GM23248 (cell line): ENCODE data around the gene COPA. TPM values are rescaled to one million over a fixed set of nuclear protein-coding genes. Genes with fewer than 3 reads are reported as not detected.
"Not testable (repeated sequence)": the region's sequence is repeated elsewhere in the genome, so short reads cannot be mapped to it uniquely, and the experiment has no call there.

Source experiments
- DNase-seq: peaks from one replicate; pipeline ENCODE4 v3.0.0-alpha.2; 2015
- H2AFZ ChIP-seq: fragments of 200-600 bp; sonication (generic); 2 replicates; pipeline ENCODE4 v1.6.1; 2016; ENCODE audit warnings: antibody characterized with exemption
- H3F3A ChIP-seq: fragments of 200-600 bp; sonication (generic); 2 replicates; pipeline ENCODE4 v1.6.1; 2016; ENCODE audit warnings: mild to moderate bottlenecking, antibody characterized with exemption, mixed run types; ENCODE audit not compliant: insufficient read depth
- H3K27ac ChIP-seq: fragments of 200-600 bp; sonication (generic); 2 replicates; pipeline ENCODE4 v1.5.1; 2016; ENCODE audit warnings: mild to moderate bottlenecking
- H3K27me3 ChIP-seq: fragments of 200-600 bp; sonication (generic); replicated peaks from 2 replicates; pipeline ENCODE4 v1.6.1; 2016; ENCODE audit warnings: mild to moderate bottlenecking; ENCODE audit not compliant: insufficient read depth
- H3K36me3 ChIP-seq: fragments of 200-600 bp; sonication (generic); 2 replicates; pipeline ENCODE4 v1.6.1; 2016; ENCODE audit warnings: low read depth, mild to moderate bottlenecking
- H3K4me1 ChIP-seq: fragments of 200-600 bp; sonication (generic); 2 replicates; pipeline ENCODE4 v1.6.1; 2016; ENCODE audit warnings: mild to moderate bottlenecking; ENCODE audit not compliant: insufficient read depth
- H3K4me2 ChIP-seq: fragments of 200-600 bp; sonication (generic); one replicate; pipeline ENCODE4 v1.6.1; 2016; ENCODE audit warnings: mild to moderate bottlenecking; ENCODE audit not compliant: unreplicated experiment
- H3K4me3 ChIP-seq: fragments of 200-600 bp; sonication (generic); 2 replicates; pipeline ENCODE4 v1.5.1; 2016; ENCODE audit warnings: mild to moderate bottlenecking
- H3K79me2 ChIP-seq: fragments of 200-600 bp; sonication (generic); 2 replicates; pipeline ENCODE4 v1.6.1; 2016; ENCODE audit warnings: mild to moderate bottlenecking; ENCODE audit not compliant: insufficient read depth
- H3K9ac ChIP-seq: fragments of 200-600 bp; sonication (generic); 2 replicates; pipeline ENCODE4 v1.6.1; 2016; ENCODE audit warnings: mild to moderate bottlenecking
- H3K9me2 ChIP-seq: fragments of 200-600 bp; sonication (generic); 2 replicates; pipeline ENCODE4 v1.6.1; 2016; ENCODE audit warnings: mixed run types, mild to moderate bottlenecking, moderate library complexity; ENCODE audit not compliant: insufficient read depth
- H3K9me3 ChIP-seq: fragments of 200-600 bp; sonication (generic); one replicate; pipeline ENCODE4 v1.6.1; 2017; ENCODE audit warnings: low read depth
- H4K20me1 ChIP-seq: fragments of 200-600 bp; sonication (generic); 2 replicates; pipeline ENCODE4 v1.6.0; 2016; ENCODE audit not compliant: insufficient read depth
- EZH2 ChIP-seq: fragments of 200-600 bp; sonication (generic); IDR thresholded peaks from 2 replicates; pipeline ENCODE4 v1.6.1; 2018; ENCODE audit warnings: antibody characterized with exemption, mild to moderate bottlenecking; ENCODE audit not compliant: insufficient read depth, poor library complexity, severe bottlenecking
- EZH2phosphoT487 ChIP-seq: fragments of 200-600 bp; sonication (generic); IDR thresholded peaks from 2 replicates; pipeline ENCODE4 v1.6.1; 2018; ENCODE audit warnings: antibody characterized with exemption, moderate library complexity, mild to moderate bottlenecking, low read depth; ENCODE audit not compliant: insufficient read depth
- WGBS, 2 experiments: methylation state at CpG; one replicate each; pipeline ENCODE4 v1.1.6; 2015 to 2017; ENCODE audit warnings: low lambda C conversion rate in 2 of 2, low coverage in 1 of 2; ENCODE audit errors: missing lambda C conversion rate in 2 of 2; 5-methylcytosine and 5-hydroxymethylcytosine counted together
- in situ Hi-C: fragments of 300-500 bp; cut with MboI; formaldehyde crosslinking; loops from 2 replicates; pipeline ENCODE4 v1.15.0; 2020
- polyA plus RNA-seq: library from polyadenylated mRNA; unstranded; fragments of >200 nt; fragmentation: Nextera tagmentation; extraction: Ambion mirVana; gene quantifications from 2 replicates; pipeline ENCODE4 v1.2.1, GENCODE V29; 2016
- total RNA-seq: library from RNA; depleted of rRNA; stranded (reverse); fragments of >200 nt; shearing (Covaris generic); gene quantifications from 2 replicates; pipeline ENCODE4 v1.2.3, GENCODE V29; 2014; rRNA removed

COPA gene
- total RNA-seq (212 and 214 TPM in 2 replicates), polyA plus RNA-seq (194 and 200 TPM in 2 replicates)

DNA sequence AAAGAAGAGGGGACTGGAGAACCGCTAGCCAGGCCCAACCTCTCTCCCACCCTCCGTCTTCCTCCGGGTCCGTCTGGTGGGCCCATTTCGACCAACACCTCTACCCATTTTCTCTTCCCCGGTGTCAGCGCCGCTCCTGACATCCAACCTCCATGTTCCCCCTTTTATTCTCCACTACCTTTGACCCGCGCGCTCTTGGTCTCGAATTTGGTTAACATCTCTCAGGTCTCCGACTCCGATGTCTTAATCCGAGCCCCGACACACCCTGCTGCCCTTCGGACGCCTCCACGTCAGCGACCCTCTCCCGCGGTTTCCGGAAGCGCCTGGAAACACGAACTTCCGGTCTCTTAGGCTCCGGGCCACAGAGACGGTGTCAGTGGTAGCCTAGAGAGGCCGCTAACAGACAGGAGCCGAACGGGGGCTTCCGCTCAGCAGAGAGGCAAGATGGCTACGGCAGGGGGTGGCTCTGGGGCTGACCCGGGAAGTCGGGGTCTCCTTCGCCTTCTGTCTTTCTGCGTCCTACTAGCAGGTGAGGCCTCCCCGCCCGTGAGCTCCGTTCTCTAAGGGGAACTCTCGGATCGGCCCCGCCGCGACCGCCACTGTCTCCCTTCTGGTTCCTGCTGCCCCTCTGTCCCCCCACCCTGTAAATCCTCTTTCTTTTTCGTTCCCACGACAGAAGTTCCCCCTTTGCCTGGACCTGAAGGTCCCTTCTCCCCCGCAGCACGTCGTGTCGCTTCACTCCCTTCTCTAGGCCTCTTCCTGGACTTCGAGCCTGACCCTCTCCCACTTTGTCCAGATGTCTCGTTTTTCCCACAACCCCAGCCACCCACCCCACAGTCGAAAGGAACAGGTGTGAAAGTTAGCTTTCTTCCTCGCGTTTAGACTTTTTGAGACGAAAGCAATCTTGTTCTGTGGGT is at the start of gene COPA, which contains the start of gene NCSTN:
COPA (minus strand) TSS at position 298 of the 917 bp plus-strand sequence; CDS start at position 218, 80 bp downstream.
NCSTN (plus strand) TSS at position 431 of the 917 bp plus-strand sequence; CDS start at position 445, 14 bp downstream.
- Histone ChIP-seq H3K9me2 (no peaks in the 10 kb centered on the region), H3K4me3 (peak within 1 kb of the TSS; percentile 98), H3K9me3 (no peaks in the 10 kb centered on the region), H3K4me2 (peak within 1 kb of the TSS; percentile 99), H3K27me3 (no peaks in the 10 kb centered on the region), H3K79me2 (peaks cover 100% of the 10 kb centered on the region), H3K36me3 (peaks cover 32% of the 10 kb centered on the region), H3K4me1 (peaks cover 35% of the 10 kb centered on the region), H3F3A (peaks cover 5% of the 10 kb centered on the region), H3K27ac (peak within 1 kb of the TSS; percentile 90), H4K20me1 (peaks cover 12% of the 10 kb centered on the region; the same call in 1 of the 2 replicates), H2AFZ (peak within 1 kb of the TSS; percentile 94), H3K9ac (peak within 1 kb of the TSS; percentile 99)
- WGBS, 2 experiments = 0 to 2% methylated on average over 53 to 58 of the region's 58 CpGs
- DNase-seq = peak; percentile 99
- in situ Hi-C loops = no loop called here
- TF ChIP-seq EZH2phosphoT487 = no peak
- no peak for TF ChIP-seq EZH2

DNA sequence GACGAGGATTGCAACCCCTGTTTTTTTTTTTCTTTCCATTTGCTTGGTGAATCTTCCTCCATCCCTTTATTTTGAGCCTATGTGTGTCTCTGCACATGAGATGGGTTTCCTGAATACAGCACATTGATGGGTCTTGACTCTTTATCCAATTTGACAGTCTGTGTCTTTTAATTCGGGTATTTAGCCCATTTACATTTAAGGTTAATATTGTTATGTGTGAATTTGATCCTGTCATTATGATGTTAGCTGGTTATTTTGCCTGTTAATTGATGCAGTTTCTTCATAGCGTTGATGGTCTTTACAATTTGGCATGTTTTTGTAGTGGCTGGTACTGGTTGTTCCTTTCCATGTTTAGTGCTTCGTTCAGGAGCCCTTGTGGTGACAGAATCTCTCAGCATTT is 45.4 kb upstream of the COPA start:
- H2AFZ ChIP-seq, DNase-seq, H3K36me3 ChIP-seq, H3K27ac ChIP-seq, H3K4me2 ChIP-seq, H3F3A ChIP-seq, H3K9me2 ChIP-seq, H4K20me1 ChIP-seq, H3K79me2 ChIP-seq, H3K4me1 ChIP-seq, H3K9me3 ChIP-seq, H3K4me3 ChIP-seq, in situ Hi-C loops, H3K9ac ChIP-seq: not testable (repeated sequence)
- WGBS, 2 experiments = 34 to 40% methylated on average over 4 of the region's 4 CpGs
- H3K27me3 ChIP-seq = peaks cover 12% of the 10 kb centered on the region; the same call in 1 of the 2 replicates

DNA sequence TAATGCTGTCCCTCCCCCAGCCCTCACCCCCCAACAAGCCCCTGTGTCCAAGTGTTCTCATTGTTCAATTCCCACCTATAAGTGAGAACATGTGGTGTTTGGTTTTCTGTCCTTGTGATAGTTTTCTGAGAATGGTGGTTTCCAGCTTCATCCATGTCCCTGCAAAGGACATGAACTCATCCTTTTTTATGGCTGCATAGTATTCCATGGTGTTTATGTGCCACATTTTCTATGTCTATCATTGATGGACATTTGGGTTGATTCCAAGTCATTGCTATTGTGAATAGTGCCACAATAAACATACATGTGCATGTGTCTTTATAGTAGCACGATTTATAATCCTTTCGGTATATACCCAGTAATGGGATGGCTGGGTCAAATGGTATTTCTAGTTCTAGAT is 41.8 kb upstream of the COPA start:
- H3K4me2 ChIP-seq, H3K27me3 ChIP-seq, H2AFZ ChIP-seq, H3K4me3 ChIP-seq, H3K9me2 ChIP-seq, H3F3A ChIP-seq, DNase-seq, H3K79me2 ChIP-seq, H4K20me1 ChIP-seq, H3K36me3 ChIP-seq, H3K9me3 ChIP-seq, H3K27ac ChIP-seq, in situ Hi-C loops, H3K9ac ChIP-seq, H3K4me1 ChIP-seq: not testable (repeated sequence)
- 87 to 90% methylated on average over 2 of the region's 2 CpGs for WGBS, 2 experiments

DNA sequence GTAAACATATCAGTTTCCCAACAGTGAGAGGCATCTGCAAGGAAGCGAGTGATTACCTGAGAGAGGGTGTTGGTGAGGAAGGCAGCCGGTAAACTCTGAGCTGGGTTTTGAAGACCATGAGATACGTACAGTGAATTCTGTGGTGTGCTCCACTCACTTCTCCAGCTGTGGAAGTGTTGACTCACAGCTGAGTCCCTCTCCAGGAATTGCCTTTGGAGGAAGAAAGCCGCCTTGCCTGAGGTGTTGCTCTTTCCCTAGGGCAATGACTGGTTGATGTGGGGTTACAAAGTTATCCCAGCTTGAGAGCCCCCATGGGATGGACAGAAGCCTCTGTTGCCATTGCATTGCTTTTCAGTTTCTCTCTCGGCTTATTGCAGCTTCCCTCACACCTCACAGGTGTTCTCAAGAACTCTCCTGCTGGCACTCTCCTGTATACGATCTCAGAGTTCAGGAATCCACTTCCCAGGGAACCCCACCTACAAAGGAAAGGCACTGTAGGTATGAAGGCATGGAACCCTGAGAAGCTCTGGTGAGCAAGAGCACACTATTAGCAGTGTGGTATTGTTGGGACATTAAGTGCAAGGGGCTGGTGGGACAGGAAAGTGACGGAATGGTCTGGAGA is 34.6 kb upstream of the COPA start:
- H3K27ac ChIP-seq = no peak overlapping the region
- H3K36me3 ChIP-seq = no peaks in the 10 kb centered on the region
- H3K4me3 ChIP-seq = 0 out of 2 replicates have a peak overlapping the region, but pooled peaks have one; percentile 13
- H2AFZ ChIP-seq = no peak overlapping the region
- no peaks in the 10 kb centered on the region for H3K27me3 ChIP-seq
- in situ Hi-C loops = no loop called here
- H3K79me2 ChIP-seq = no peaks in the 10 kb centered on the region
- peaks cover 23% of the 10 kb centered on the region for H3K4me1 ChIP-seq
- peak; percentile 90 for DNase-seq
- no peaks in the 10 kb centered on the region for H4K20me1 ChIP-seq
- H3K4me2 ChIP-seq = peak overlapping the region; percentile 28
- H3K9me2 ChIP-seq = no peaks in the 10 kb centered on the region
- peaks cover 12% of the 10 kb centered on the region for H3F3A ChIP-seq
- WGBS, 2 experiments = 25 to 34% methylated on average over 7 of the region's 7 CpGs
- H3K9me3 ChIP-seq = no peaks in the 10 kb centered on the region
- TF ChIP-seq EZH2phosphoT487 (no peak), EZH2 (no peak)
- no peak overlapping the region for H3K9ac ChIP-seq
